Muscle of back (tissue), 11 donors: ENCODE data around the gene TSPOAP1. TPM values are rescaled to one million over a fixed set of nuclear protein-coding genes. Genes with fewer than 3 reads are reported as not detected.

Experiments used
- DNase-seq, 3 donors: peaks; one replicate each; pipeline versions ENCODE4 v3.0.0 to v3.0.0-alpha.2; 2013
- polyA plus RNA-seq, 10 donors: library from polyadenylated mRNA; unstranded; fragments of 120-200 nt; gene quantifications; one replicate each; pipeline ENCODE4 v1.2.1, GENCODE V29; 2013; ENCODE audit not compliant: insufficient read length in 10 of 10

Gene TSPOAP1
- polyA plus RNA-seq, 10 donors, result 3.3 to 6.8 (median 4.3) TPM

DNA sequence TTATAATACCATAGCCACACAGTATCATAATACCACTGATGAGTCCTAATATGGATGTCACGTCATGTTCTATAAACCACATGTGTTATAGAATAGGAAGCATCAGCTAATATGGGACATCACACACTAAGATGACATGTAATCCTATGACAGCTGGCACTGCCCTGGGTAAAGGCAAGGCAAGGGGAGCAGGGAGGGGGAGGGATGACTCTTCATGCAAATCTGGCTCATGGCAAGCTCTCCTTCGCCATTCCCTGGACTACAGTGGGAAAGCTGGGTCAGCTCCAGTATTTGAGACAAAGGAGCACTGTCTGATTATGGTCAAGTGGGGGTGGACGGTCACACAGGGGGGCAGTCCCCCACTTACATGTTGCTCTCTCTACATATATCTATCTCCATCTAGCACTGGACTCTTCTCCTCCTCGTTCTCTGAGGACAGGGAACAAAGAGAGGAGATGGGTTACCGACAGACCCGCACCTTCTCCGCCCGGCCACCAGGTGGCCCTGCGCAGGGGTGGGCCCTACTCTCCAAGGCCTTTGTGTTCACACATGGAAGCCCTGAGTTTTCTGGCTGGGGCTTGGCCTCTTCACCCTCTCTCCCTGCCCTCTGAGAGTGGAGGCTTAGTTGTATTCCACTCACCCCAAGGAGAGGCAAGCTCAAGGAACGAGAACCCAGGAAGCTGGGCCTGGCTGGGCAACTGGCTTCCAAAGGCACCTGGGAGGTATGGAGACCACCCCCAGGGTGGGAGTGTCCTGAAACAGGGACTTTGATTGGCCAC is 24.4 kb downstream of the TSPOAP1 start:
- DNase-seq, result no peak

DNA sequence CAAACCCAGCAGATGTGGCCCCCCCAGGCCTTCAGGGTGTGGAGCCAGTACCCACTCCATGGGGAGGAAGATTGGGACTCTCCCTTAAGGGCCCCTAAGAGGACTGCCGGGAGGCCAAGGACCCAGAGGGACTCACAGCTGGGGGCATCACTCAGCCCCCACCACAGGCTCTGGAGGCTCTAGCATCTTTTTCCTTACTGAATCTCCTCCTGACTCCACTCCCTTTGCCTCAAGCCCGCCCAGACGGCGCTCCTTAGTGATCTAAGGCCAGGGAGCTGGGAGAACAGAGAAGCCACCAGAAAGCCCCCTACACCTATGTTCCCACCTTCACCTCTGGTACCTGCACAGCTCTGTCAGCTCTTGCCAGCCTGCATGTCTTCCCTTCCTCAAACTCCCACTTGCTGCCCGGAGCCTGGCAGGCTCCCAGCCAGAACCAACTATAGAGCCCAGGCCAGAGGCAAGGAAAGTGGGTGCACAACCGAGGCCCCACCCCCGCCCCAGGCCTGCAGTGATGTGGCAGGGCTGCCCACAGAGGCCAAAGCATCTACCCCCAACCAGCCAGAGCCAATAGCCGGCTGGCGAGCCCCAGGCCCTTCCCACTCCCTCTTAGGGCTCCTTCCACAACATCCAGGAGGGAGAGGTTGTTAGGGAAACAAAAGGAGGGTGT is 25.5 kb downstream of the TSPOAP1 start:
- DNase-seq, result no peak

DNA sequence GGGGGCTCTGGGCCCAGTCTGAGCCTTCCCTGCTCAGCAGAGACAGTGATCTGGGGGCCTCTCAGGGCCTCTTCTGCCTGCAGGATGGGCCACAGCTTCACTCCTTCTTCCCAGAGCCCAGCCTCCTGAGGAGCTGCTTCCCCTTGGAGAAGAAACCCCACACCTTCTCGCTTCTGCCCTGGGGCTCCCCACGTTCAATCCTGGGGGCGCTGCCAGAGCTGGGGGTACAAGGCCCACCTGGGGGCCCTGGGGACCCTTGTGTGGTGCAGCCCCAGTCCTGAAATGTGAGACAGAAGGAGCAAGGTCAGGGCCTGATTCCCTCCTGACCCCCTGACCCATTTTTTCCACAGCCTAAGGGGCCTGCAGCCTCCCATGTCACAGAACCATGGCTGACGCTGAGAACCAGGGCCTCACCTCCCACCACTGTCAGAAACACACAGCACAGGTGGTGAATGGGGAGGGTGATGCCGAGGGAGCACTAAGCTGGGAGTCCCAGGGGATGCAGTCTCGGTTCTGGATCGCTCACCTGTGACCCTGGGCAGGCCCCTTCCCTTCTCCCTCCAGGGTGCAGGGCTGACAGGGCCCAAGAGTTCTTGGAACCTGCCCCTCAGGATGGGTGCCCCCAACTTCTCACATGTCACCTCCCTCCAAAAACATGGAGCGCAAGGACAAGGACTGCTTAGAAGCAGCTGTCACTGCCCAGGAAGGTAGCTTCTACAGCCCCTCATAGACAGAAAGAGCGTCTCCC is 26.2 kb downstream of the TSPOAP1 start:
- DNase-seq, result no peak

DNA sequence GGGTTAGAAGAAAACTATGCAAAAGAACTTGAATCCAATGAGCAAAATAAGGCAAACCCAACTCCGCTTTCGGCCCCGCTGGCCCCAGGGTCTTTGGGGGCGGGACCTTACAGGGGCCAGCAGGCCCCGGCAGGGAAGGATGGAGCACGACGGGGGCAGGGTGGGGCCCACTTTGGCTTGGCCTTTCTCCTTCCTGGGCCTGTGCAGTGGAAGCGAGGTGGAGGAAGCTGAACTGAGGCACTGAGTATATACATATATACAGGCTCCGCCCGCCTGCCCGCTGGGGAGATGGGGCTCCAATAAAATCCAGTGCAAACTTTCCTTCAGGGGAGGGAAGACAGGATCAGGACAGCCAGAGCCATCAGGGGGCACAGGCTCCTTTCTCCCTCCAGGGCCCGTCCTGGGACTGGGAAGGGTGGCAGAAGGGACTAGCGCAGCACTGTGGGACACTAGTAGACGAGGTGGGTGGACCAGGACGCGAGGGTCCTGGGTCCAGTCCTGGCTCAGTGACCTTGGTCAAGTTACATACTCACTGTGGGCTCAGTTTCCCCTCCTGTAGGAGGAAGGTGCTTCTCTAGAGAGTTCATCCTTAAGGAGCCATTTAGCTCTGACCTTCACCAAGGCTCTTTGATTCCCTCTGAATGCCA is 27.0 kb downstream of the TSPOAP1 start:
- DNase-seq, result no peak

DNA sequence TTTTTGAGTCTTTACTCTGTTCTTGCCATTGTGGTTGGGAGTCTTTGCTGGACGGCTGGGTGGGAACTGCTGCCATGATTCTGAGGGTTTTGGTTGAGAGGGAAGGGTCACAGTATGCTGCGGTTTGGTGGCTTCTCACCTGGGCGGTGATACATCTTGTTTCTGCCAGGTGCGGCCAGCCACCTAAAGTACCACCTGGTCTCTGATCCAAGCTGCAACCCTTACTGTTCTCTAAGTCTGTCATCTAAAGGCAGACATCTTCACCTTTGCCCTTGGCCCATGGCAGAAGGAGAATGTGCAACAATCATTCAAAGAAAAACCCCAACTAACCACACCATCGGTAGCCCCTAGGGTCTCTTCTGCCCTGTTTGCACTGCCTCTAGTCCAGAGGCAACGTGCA is 28.3 kb downstream of the TSPOAP1 start:
- DNase-seq, result no peak

DNA sequence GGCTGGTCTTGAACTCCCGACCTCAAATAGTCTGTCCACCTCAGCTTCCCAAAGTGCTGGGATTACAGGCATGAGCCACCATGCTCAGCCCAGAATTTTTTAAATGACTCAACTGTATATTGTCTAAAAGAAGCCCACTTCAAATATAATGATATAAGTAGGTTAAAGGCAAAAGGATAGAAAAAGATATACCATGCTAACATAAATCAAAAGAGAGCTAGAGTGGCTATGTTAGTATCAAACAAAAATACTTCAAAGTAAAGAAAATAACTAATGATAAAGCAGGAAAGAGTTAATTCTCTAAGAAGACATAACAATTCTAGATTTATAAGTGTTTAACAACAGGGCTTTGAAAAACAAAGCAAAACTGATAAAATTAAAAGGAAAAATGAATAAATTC is 34.6 kb downstream of the TSPOAP1 start:
- DNase-seq, result no peak

DNA sequence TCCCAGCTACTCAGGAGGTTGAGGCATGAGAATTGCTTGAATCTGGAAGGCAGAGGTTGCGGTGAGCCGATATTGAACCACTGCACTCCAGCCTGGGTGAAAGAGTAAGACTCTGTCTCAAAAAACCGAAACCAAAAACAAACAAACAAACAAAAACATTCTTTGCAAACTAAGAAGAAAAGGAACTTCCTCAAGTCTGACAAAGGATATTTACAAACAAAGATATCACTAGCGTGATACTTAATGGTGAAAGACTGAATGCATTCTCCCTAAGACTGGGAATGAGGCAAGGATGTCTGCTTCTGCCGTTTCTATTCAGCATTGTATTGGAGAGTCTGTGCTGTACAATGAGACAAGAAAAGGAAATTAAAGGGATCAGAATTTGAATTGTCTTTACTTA is 37.3 kb downstream of the TSPOAP1 start:
- no peak for DNase-seq

DNA sequence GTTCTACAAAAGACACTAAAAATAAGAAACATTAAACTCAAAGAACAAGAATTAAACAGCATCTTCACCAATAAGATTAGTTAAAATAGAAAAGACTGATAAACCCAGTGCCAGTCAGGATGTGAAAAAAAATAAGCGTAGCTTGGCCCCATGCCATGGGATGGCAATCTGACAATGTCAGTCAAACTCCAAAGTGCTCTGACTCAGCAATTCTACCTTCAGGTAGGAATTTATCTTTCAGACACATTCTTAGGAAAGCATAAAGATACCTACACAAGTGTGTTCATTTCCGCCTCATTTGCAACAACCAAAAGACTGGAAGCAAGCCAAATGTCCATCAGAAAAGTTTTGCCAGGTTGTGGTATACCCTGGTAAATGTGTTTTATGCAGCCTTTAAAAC is 38.7 kb downstream of the TSPOAP1 start:
- DNase-seq, result no peak

DNA sequence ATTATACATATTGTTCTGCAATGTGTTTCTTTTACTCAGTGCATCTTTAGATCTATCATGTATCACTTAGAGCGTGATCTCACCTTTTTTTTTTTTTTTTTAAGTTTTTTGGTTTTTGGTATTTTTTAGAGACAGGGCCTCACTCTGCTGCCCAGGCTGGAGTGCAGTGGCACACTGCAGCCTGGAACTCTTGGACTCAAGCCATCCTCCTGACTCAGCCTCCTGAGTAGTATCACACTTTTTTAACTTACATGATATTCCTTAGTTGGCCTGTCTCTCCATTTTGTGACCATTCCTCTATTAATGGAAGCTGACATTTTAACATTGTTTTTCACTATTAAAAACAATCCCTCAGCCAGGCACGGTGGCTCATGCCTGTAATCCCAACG is 43.2 kb downstream of the TSPOAP1 start:
- DNase-seq, result no peak

DNA sequence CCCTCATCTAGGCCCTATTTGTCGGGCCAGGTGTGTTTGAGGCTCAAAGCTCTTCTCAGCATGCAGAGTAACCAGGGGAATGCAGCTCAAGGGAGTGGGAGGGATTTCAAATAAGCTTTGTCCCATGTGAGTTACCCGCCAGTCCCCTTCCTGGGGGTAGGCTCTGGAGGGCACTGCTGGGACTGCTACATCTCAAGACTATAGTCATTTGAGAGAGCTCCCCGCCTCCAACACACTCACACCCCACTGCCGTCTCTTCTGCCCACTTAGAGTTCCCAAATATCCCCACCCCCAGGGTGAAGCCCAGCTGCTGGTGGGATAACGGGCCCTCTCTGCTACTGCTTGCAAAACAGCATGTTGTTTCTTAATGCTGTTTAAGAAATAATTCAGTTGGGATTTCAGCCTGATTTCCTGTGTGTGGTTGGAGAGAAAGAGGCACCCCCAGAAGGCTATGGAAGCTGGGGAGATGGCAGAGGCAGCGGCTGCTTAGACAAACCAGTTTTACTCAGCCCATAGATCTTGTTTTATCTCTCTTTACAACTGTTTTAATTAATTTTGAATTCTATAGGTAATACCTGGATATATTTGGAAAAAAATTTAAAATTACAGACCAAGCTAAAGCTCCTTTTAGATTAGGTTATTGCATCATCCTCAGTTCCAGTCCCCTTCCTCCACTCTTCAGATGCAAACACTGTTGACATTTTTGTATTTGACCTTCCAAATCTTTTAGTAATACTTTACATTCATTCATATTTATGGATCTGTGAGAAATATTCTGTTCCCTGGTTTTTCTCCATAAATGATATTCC is 43.8 kb downstream of the TSPOAP1 start:
- no peak for DNase-seq

DNA sequence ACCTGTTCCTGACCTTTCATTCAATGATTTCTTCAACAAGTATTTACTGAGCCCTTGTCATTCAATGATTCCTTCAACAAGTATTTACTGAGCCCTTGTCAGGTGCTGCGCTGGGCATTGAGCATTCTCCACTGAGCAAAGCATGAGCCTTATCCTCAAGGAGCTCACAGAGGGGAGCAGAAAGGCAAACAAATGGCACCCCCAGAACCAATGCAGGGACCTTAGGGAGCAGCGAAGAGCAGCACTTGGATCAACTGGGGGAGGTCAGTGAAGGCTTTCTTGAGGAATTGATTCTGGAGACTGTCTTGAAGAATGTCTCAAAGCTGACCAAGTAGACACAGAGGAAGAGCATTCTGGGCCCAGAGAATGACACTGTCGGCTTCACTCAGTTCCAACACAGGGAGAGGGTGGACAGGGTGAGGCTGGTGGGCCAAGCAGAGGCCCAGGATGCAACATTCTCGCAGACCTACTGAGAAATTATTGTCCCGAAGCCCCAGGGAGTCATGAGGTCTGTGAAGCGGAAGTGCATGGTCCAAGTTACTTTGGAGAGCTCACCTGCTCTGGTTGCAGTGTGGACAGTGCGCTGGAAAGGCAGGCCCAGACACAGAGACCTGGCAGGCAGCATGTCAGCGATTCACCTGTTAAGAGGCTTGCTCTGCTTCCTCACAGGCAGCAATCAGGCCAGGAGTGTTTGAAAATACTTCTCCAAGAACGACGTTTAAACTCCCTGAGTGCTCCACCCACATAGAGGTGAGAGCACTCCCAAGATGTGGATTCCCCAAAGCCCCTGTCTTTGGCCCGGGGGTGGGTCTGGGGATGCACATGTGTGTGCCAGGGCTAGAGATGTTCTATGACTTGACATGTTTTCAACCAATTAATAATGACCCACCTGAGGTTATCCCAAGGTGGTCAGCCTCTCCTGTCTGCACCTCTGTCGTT is 44.7 kb downstream of the TSPOAP1 start:
- no peak for DNase-seq

DNA sequence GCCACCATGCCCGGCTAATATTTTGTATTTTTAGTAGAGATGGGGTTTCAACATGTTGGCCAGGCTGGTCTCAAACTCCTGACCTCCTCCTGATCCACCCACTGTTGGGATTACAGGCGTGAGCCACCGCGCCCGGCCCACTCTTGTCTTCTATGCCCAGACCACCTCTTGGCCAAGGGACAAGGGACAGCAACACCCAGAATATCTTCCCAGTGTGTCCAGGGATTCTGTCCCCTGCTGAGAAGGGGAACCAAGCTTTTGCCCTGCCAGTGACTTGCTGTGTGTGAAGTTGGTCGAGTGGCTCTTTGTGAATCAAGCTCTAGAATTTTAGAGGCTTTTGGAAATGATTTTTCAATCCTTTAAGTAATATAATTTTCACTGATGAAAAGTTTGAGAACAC is 46.2 kb downstream of the TSPOAP1 start:
- no peak for DNase-seq

DNA sequence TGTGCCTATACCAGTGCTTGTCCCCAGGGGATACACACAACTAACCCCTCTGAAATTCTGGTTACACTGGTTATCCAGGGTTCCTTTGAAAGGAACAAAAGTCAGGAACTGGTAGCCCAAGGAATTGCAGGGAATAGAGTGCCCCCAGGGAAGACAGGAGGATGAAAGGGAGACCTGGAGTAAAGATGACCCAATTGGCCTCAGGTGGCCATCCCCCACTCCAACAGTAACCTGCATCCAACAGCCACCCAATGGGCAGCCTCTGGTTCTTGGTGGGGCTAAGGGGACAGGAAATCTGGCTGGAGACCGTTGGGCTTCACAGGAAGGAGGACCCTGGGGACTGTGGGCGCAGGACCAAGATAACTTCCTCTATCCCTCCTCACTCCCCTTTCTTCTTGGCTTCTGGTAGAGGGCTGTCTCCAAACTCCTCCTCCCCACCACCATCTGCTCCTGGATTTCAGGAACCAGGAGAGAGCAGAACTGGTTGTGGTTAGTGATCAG is 47.0 kb downstream of the TSPOAP1 start:
- peak in 1 of 3 donors; percentile 48 for DNase-seq

DNA sequence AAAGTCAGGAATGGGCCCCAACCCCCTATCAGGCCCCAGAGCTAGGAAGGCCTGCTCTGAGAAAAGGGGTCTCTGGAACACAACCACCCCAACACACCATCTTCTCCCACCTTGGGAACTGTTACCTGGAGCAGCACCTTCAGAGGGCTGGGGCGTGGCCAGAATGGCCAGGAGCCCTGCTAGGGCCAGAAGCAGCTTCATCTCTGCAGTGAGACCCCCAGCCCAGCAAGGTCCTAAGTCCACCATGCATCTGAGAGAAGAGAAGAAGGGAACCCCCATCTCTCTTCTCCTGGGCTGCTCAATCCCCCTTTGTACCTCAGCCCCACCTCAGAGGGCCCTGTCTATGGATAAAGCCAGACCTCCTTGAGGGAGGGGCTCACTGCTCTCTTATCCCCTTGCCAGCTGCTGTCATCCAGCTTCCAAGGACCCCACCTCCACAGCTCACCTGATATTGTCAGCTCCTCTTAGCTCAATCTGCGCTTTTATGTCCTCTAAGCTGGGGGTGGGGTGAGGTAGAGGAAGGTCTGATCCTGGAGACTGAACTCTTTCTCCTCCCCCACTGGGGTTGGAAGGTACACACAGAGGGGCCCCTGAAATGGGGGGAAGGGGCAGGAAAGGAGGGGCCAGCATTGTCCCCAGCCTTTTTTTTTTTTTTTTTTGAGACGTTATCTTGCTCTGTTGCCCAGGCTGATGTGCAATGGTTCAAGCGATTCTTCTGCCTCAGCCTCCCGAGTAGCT is 47.9 kb downstream of the TSPOAP1 start, which contains the start of gene MPO:
Gene MPO, minus strand, starts transcription at position 456 of the 738 bp plus-strand sequence. Its CDS starts 177 bp downstream, at position 279.
- DNase-seq, result no peak

DNA sequence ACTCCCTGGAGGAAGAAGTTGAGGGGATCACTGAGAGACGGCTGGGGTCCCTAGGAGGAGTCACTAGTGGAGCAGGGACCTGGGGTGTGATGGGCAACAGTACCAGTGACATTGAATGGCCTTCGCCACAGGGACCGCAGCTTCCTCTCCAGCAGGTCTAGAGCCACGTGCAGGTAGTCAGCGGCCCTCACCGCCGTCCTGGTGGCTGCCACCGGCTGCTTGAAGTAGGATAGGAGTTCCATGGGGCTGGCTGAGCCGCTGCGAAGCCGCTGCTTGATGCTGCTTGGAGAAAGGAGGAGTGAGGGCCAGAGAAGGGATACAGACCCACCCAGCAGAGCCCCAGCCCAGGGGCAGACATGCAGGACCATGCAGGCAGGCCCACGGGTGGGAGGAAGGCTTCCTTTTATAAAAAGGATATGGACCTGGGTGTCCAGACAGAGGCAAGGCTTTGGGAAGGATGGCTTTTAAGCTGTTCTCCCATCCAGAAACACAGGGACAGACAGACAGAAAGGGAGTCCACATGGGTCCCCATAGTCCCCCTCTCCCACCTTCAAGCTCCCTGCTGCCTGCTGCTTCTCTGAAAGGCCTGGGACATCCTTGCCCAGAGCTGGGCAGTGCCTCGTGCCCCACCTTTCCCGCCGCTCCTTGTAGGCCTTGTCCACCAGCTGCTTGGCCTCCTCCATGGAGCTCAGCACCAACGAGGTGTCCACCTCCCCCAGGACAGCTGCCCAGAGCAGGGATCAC is 48.7 kb downstream of the TSPOAP1 start:
- DNase-seq, result no peak

DNA sequence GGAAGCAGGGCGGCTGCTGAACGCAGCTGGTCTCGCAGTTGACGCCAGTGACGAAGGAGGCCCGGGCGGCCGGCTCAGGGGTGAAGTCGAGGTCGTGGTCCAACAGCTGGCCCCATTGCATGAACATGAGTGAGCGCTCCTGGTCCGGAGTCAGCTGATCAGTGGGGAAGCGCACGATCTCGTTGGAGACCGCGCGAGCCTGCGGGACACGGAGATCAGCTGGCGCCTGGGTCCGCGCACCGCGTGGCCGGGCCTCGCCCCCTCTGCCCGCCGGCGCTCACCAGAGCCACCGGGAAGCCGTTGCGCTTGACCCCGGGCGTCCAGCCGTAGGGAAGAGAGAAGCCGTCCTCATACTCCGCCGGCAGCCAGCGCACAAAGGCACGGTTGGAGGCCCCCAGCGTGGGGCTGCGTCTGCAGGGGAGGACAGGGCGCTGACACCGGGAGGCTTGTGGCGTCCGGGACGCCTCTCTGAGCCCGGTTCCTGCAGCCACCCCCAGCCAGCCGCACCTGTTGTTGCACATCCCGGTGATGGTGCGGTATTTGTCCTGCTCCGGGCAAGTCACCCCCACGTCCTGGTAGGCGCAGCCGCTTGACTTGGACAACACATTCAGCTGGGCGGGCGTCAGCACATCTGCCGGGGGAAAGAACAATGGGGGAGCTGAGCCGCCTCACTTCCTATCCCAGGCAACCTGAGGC is 49.4 kb downstream of the TSPOAP1 start:
- peak; percentile 48 to 91 (median 81) for DNase-seq

DNA sequence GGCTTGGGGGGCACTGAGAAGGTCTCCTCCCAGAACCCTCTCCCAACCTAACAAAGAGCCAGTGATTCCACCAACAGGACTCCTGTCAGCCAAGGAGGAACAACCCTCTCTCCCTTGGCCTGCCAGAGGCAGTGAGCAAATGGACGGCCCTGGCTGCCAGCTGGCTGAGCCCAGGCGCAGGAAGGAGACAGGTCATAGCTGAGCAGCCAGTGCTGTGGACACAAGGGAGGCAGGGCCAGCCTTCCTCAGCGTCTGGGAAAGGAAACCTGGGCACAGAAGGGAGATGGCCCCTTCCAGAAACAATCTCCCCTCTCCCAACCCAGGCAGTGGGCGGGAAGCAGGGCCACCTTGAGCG is 50.0 kb downstream of the TSPOAP1 start:
- DNase-seq, result no peak
